HPDE6-E6E7 (cell line): Measurements from ENCODE around the gene AKR1C8.
"Not testable (repeated sequence)": the region's sequence is repeated elsewhere in the genome, so short reads cannot be mapped to it uniquely, and the experiment has no call there.

Source experiments
- DNase-seq: peaks from one replicate; pipeline ENCODE4 v3.0.0; 2011; ENCODE audit warnings: missing footprints; ENCODE audit errors: extremely low spot score

AKR1C8 gene

GRCh38 chr10:5168897-5169420, 16.0 kb downstream of the AKR1C8 start:
- no peak for DNase-seq

GRCh38 chr10:5165738-5166137, 19.2 kb downstream of the AKR1C8 start:
- DNase-seq = no peak

- no peak for DNase-seq
Observed at GRCh38 chr10:5163487-5163886, 21.5 kb downstream of the AKR1C8 start.

- no peak for DNase-seq
Observed at GRCh38 chr10:5159126-5159525, 25.8 kb downstream of the AKR1C8 start.

- no peak for DNase-seq
Observed at GRCh38 chr10:5157501-5157900, 27.4 kb downstream of the AKR1C8 start.

- no peak for DNase-seq
Observed at GRCh38 chr10:5155951-5156350, 29.0 kb downstream of the AKR1C8 start.

GRCh38 chr10:5151076-5151475, 33.9 kb downstream of the AKR1C8 start:
- no peak for DNase-seq

- no peak for DNase-seq
Observed at GRCh38 chr10:5148678-5149032, 36.3 kb downstream of the AKR1C8 start.

GRCh38 chr10:5147981-5148677, 36.8 kb downstream of the AKR1C8 start:
- DNase-seq = no peak

- DNase-seq = no peak
Observed at GRCh38 chr10:5147255-5147980, 37.5 kb downstream of the AKR1C8 start.

- DNase-seq = no peak
Observed at GRCh38 chr10:5146920-5147254, 38.1 kb downstream of the AKR1C8 start.

GRCh38 chr10:5143137-5143536, 41.8 kb downstream of the AKR1C8 start:
- no peak for DNase-seq

GRCh38 chr10:5142199-5142598, 42.8 kb downstream of the AKR1C8 start:
- no peak for DNase-seq

GRCh38 chr10:5137699-5138098, 47.3 kb downstream of the AKR1C8 start:
- DNase-seq = not testable (repeated sequence)

GRCh38 chr10:5136468-5137087, 48.4 kb downstream of the AKR1C8 start:
- no peak for DNase-seq

GRCh38 chr10:5135581-5135980, 49.4 kb downstream of the AKR1C8 start:
- no peak for DNase-seq

GRCh38 chr10:5125315-5126044, 59.5 kb downstream of the AKR1C8 start:
- no peak for DNase-seq

GRCh38 chr10:5123886-5124285, 61.1 kb downstream of the AKR1C8 start:
- DNase-seq = no peak

GRCh38 chr10:5119997-5120396, 65.0 kb downstream of the AKR1C8 start:
- not testable (repeated sequence) for DNase-seq

- DNase-seq = no peak
Observed at GRCh38 chr10:5117026-5117425, 67.9 kb downstream of the AKR1C8 start.

- no peak for DNase-seq
Observed at GRCh38 chr10:5116621-5117020, 68.3 kb downstream of the AKR1C8 start.

GRCh38 chr10:5109861-5110260, 75.1 kb downstream of the AKR1C8 start:
- not testable (repeated sequence) for DNase-seq
